Measurements from ENCODE around the gene ADGRG1.
A peak's percentile ranks its signal among the peaks of the same experiment; 100 is the strongest.
"Not testable (repeated sequence)": the region's sequence is repeated elsewhere in the genome, so short reads cannot be mapped to it uniquely, and the experiment has no call there.

Gene ADGRG1

GRCh38 chr16:57628008-57628781, at the start of gene ADGRG1:
ADGRG1 (plus strand) TSS chr16:57628630; CDS start chr16:57650288, 21,658 bp downstream.
- peak; percentile 61 to 68 for DNase-seq

GRCh38 chr16:57579361-57579665, 49.1 kb upstream of the ADGRG1 start:
- no peak for DNase-seq

- DNase-seq, result peak in 1 of 2 donors; percentile 6
Measured at GRCh38 chr16:57585051-57585687, 43.3 kb upstream of the ADGRG1 start.

GRCh38 chr16:57588831-57589230, 39.6 kb upstream of the ADGRG1 start:
- peak in 1 of 2 donors; percentile 3 for DNase-seq

- DNase-seq, result peak in 1 of 2 donors; percentile 16
Measured at GRCh38 chr16:57589374-57589773, 39.1 kb upstream of the ADGRG1 start.

- no peak for DNase-seq
Measured at GRCh38 chr16:57590654-57591085, 37.8 kb upstream of the ADGRG1 start.

GRCh38 chr16:57591086-57591869, 37.2 kb upstream of the ADGRG1 start:
- DNase-seq, result peak; percentile 76 to 78

GRCh38 chr16:57591870-57592485, 36.5 kb upstream of the ADGRG1 start:
- peak in 1 of 2 donors; percentile 13 for DNase-seq

- peak; percentile 63 to 66 for DNase-seq
Measured at GRCh38 chr16:57592591-57593003, 35.8 kb upstream of the ADGRG1 start.

- DNase-seq, result no peak
Measured at GRCh38 chr16:57593021-57593420, 35.4 kb upstream of the ADGRG1 start.

GRCh38 chr16:57593990-57594389, 34.4 kb upstream of the ADGRG1 start:
- no peak for DNase-seq

- peak in 1 of 2 donors; percentile 12 for DNase-seq
Measured at GRCh38 chr16:57594531-57595031, 33.8 kb upstream of the ADGRG1 start.

- not testable (repeated sequence) for DNase-seq
Measured at GRCh38 chr16:57596234-57596633, 32.2 kb upstream of the ADGRG1 start.

- DNase-seq, result no peak
Measured at GRCh38 chr16:57598437-57598836, 30.0 kb upstream of the ADGRG1 start.

GRCh38 chr16:57600048-57600835, 28.2 kb upstream of the ADGRG1 start:
- peak; percentile 53 to 64 for DNase-seq

- peak in 1 of 2 donors; percentile 16 for DNase-seq
Measured at GRCh38 chr16:57600952-57601580, 27.4 kb upstream of the ADGRG1 start.

- peak; percentile 53 to 62 for DNase-seq
Measured at GRCh38 chr16:57601801-57602478, 26.5 kb upstream of the ADGRG1 start.

- DNase-seq, result peak in 1 of 2 donors; percentile 17
Measured at GRCh38 chr16:57603115-57604024, 25.1 kb upstream of the ADGRG1 start.

GRCh38 chr16:57604177-57604576, 24.3 kb upstream of the ADGRG1 start:
- no peak for DNase-seq

Data from stimulated activated CD4-positive, alpha-beta T cell treated with anti-CD3 and anti-CD28 coated beads, Interleukin-2, amount 100 ng/mL, for 24 hours (primary cell).